ENCODE data around the gene CYP2J2. TPM values are rescaled to one million over a fixed set of nuclear protein-coding genes. Genes with fewer than 3 reads are reported as not detected.

Gene CYP2J2
- polyA plus RNA-seq, 1 donor from 2014 or later = not detected

DNA sequence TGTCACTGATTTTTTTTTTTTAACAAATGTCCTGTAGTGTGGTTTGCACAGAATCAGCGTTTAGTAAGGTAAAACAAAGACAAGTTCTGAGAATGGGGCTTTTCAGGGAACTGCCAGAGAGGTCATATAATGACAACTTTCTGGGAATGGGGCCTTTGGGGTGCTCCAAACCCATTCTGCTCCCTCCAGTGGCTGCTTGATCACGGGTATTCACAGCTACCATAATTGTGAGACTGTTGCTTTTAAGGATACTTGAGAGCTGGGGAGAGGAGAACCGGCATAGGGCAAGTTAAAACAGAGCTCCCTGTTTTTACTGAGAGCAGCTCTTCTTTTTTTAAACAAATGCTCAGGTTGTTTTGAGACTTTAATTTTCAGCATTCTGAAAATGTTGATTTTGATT lies 48.2 kb downstream of the CYP2J2 start:
- H3K27ac ChIP-seq (ENCODE audit: low read length) = no peak overlapping the region
- no peak overlapping the region for H3K4me3 ChIP-seq (ENCODE audit: low read length)
- TF ChIP-seq, protein P1, sequence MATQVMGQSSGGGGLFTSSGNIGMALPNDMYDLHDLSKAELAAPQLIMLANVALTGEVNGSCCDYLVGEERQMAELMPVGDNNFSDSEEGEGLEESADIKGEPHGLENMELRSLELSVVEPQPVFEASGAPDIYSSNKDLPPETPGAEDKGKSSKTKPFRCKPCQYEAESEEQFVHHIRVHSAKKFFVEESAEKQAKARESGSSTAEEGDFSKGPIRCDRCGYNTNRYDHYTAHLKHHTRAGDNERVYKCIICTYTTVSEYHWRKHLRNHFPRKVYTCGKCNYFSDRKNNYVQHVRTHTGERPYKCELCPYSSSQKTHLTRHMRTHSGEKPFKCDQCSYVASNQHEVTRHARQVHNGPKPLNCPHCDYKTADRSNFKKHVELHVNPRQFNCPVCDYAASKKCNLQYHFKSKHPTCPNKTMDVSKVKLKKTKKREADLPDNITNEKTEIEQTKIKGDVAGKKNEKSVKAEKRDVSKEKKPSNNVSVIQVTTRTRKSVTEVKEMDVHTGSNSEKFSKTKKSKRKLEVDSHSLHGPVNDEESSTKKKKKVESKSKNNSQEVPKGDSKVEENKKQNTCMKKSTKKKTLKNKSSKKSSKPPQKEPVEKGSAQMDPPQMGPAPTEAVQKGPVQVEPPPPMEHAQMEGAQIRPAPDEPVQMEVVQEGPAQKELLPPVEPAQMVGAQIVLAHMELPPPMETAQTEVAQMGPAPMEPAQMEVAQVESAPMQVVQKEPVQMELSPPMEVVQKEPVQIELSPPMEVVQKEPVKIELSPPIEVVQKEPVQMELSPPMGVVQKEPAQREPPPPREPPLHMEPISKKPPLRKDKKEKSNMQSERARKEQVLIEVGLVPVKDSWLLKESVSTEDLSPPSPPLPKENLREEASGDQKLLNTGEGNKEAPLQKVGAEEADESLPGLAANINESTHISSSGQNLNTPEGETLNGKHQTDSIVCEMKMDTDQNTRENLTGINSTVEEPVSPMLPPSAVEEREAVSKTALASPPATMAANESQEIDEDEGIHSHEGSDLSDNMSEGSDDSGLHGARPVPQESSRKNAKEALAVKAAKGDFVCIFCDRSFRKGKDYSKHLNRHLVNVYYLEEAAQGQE (IDR thresholded peaks at IDR 0.05; ENCODE audit: borderline replicate concordance) = no peak
- TF ChIP-seq RAD21 (conservative IDR thresholded peaks at IDR 0.05) (no peak), EP300 (conservative IDR thresholded peaks at IDR 0.05; ENCODE audit: poor library complexity, severe bottlenecking) (no peak), POLR2AphosphoS5 (IDR thresholded peaks at IDR 0.05) (no peak), SMC3 (conservative IDR thresholded peaks at IDR 0.05; ENCODE audit: poor library complexity) (no peak), TAF1 (IDR thresholded peaks at IDR 0.05; ENCODE audit: low read depth) (no peak), EZH2 (IDR thresholded peaks at IDR 0.05; ENCODE audit: borderline replicate concordance, insufficient read depth, low read length, poor library complexity, severe bottlenecking) (no peak), MXI1 (conservative IDR thresholded peaks at IDR 0.05; ENCODE audit: poor library complexity, severe bottlenecking) (no peak)
- TF ChIP-seq, protein P2, sequence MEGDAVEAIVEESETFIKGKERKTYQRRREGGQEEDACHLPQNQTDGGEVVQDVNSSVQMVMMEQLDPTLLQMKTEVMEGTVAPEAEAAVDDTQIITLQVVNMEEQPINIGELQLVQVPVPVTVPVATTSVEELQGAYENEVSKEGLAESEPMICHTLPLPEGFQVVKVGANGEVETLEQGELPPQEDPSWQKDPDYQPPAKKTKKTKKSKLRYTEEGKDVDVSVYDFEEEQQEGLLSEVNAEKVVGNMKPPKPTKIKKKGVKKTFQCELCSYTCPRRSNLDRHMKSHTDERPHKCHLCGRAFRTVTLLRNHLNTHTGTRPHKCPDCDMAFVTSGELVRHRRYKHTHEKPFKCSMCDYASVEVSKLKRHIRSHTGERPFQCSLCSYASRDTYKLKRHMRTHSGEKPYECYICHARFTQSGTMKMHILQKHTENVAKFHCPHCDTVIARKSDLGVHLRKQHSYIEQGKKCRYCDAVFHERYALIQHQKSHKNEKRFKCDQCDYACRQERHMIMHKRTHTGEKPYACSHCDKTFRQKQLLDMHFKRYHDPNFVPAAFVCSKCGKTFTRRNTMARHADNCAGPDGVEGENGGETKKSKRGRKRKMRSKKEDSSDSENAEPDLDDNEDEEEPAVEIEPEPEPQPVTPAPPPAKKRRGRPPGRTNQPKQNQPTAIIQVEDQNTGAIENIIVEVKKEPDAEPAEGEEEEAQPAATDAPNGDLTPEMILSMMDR (IDR thresholded peaks at IDR 0.05; ENCODE audit: poor library complexity, severe bottlenecking) = no peak
- H3K36me3 ChIP-seq (ENCODE audit: insufficient read depth, low read length) = peaks cover 7% of the 10 kb centered on the region
- H3K9me2 ChIP-seq (ENCODE audit: insufficient read depth, low read length) = no peaks in the 10 kb centered on the region
- H4K20me1 ChIP-seq (ENCODE audit: insufficient read depth) = no peaks in the 10 kb centered on the region
- no peak overlapping the region for H2AFZ ChIP-seq (ENCODE audit: low read depth, low read length)
- no peaks in the 10 kb centered on the region for H3K9me3 ChIP-seq (ENCODE audit: low read length)
- H3K4me2 ChIP-seq (ENCODE audit: low read length) = no peak overlapping the region
- H3F3A ChIP-seq (ENCODE audit: insufficient read depth, low read length, poor library complexity, severe bottlenecking) = no peaks in the 10 kb centered on the region
- H3K79me2 ChIP-seq (replicated peaks; ENCODE audit: insufficient read depth, low read length) = no peaks in the 10 kb centered on the region
- H3K9ac ChIP-seq (ENCODE audit: low read length) = no peak overlapping the region
- no peaks in the 10 kb centered on the region for H3K27me3 ChIP-seq (ENCODE audit: insufficient read depth, low read depth, low read length)

DNA sequence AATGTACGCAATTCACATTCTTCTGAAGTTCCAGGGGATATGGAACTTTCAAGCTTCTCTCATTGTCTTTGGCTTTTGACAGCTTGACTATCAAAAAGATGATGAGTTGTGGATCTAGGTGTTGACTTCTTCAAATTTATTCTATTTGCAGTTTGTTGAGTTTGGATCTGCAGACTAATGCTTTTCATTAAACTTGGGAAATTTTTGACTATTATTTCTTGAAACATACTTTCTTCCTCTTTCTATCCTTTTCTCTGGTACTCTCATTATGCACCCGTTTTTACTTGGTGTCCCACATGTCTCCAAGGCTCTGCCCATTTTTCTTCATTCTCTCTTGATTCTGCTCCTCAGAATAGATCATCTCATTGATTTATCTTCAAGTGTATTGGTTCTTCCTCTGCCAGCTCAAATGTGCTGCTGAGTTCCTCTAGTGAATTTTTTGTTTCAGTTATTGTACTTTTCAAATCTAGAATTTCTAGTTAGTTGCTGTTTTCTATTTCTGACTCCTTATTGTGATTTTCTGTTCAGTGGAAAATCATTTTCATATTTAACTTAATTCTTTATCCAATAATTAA lies 49.4 kb downstream of the CYP2J2 start:
- Histone ChIP-seq H3F3A (ENCODE audit: insufficient read depth, low read length, poor library complexity, severe bottlenecking) (no peaks in the 10 kb centered on the region), H3K4me2 (ENCODE audit: low read length) (no peak overlapping the region), H3K9ac (ENCODE audit: low read length) (no peak overlapping the region), H3K36me3 (ENCODE audit: insufficient read depth, low read length) (peaks cover 7% of the 10 kb centered on the region), H3K9me2 (ENCODE audit: insufficient read depth, low read length) (no peaks in the 10 kb centered on the region), H3K27me3 (ENCODE audit: insufficient read depth, low read depth, low read length) (no peaks in the 10 kb centered on the region), H3K79me2 (replicated peaks; ENCODE audit: insufficient read depth, low read length) (no peaks in the 10 kb centered on the region), H2AFZ (ENCODE audit: low read depth, low read length) (no peak overlapping the region), H4K20me1 (ENCODE audit: insufficient read depth) (no peaks in the 10 kb centered on the region), H3K27ac (ENCODE audit: low read length) (no peak overlapping the region), H3K9me3 (ENCODE audit: low read length) (no peaks in the 10 kb centered on the region), H3K4me3 (ENCODE audit: low read length) (no peak overlapping the region)
- TF ChIP-seq EP300 (conservative IDR thresholded peaks at IDR 0.05; ENCODE audit: poor library complexity, severe bottlenecking) (no peak), SMC3 (conservative IDR thresholded peaks at IDR 0.05; ENCODE audit: poor library complexity) (no peak)
- TF ChIP-seq, protein P2 (IDR thresholded peaks at IDR 0.05; ENCODE audit: poor library complexity, severe bottlenecking) = no peak

Measured in neural cell (in vitro differentiated cells).